ENCODE measurements around the gene MUC5AC. TPM values are rescaled to one million over a fixed set of nuclear protein-coding genes. Genes with fewer than 3 reads are reported as not detected.

The MUC5AC gene
- total and polyA plus RNA-seq, 7 donors = 0.02 TPM; not detected in 6

DNA sequence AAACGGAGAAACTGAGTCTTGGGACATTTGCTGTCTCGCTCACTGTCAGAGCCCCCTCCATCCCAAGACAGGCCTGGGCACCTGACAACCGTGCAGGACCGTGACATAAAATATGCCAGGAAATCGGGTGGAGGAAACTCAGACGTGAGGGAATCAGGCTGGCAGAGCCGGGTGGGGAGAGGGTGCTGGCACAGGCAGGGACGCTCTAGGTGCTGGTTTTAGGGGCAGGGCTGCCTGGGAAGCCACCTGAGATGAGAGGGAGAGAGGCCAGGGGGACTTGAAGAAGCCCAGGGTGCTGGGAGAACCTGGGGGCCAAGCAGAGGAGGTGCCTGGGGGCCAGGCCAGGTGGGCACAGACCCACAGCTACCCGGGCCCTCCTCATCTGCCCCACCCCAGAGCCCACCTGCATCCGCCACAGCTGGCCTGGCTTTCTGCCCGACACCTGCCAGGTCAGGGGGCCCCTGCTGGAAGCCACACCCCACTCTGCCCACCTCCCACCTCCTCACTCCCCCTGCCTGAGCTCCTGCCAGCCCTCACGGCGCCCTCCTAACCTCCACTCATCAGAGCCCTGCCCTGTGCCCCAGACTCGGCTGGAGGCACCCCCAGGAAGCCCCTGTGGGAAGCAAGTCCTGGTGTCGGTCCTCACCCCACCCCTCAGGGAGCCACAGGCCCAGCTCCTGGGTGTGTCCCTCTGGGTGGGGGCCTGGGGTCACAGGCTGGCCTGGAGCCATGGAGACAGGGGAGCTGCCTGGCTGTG, 27.3 kb upstream of the MUC5AC start:
- Histone ChIP-seq H3K27me3 (ENCODE audit: insufficient read depth in 3 of 3, low read length in 2 of 3) (peaks cover 0 to 35% (median 14%) of the 10 kb centered on the region in 3 donors), H3K4me3 (no peak overlapping the region), H3K9me3 (peaks cover 8% of the 10 kb centered on the region), H3K36me3 (ENCODE audit: insufficient read depth in 1 of 2, low read depth in 1 of 2) (no peaks in the 10 kb centered on the region), H3K4me1 (no peaks in the 10 kb centered on the region), H3K27ac (no peak overlapping the region)
- ATAC-seq (peak in 1 of 4 donors; percentile 23), DNase-seq (no peak)
- 47 to 54% (median 53%) methylated on average over 12 to 15 of the region's 15 CpGs for WGBS, 3 donors
- intact Hi-C loops (cut with DNase I) = no loop called here
- TF ChIP-seq, protein P1, sequence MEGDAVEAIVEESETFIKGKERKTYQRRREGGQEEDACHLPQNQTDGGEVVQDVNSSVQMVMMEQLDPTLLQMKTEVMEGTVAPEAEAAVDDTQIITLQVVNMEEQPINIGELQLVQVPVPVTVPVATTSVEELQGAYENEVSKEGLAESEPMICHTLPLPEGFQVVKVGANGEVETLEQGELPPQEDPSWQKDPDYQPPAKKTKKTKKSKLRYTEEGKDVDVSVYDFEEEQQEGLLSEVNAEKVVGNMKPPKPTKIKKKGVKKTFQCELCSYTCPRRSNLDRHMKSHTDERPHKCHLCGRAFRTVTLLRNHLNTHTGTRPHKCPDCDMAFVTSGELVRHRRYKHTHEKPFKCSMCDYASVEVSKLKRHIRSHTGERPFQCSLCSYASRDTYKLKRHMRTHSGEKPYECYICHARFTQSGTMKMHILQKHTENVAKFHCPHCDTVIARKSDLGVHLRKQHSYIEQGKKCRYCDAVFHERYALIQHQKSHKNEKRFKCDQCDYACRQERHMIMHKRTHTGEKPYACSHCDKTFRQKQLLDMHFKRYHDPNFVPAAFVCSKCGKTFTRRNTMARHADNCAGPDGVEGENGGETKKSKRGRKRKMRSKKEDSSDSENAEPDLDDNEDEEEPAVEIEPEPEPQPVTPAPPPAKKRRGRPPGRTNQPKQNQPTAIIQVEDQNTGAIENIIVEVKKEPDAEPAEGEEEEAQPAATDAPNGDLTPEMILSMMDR (IDR thresholded peaks at IDR 0.05) = no peak

DNA sequence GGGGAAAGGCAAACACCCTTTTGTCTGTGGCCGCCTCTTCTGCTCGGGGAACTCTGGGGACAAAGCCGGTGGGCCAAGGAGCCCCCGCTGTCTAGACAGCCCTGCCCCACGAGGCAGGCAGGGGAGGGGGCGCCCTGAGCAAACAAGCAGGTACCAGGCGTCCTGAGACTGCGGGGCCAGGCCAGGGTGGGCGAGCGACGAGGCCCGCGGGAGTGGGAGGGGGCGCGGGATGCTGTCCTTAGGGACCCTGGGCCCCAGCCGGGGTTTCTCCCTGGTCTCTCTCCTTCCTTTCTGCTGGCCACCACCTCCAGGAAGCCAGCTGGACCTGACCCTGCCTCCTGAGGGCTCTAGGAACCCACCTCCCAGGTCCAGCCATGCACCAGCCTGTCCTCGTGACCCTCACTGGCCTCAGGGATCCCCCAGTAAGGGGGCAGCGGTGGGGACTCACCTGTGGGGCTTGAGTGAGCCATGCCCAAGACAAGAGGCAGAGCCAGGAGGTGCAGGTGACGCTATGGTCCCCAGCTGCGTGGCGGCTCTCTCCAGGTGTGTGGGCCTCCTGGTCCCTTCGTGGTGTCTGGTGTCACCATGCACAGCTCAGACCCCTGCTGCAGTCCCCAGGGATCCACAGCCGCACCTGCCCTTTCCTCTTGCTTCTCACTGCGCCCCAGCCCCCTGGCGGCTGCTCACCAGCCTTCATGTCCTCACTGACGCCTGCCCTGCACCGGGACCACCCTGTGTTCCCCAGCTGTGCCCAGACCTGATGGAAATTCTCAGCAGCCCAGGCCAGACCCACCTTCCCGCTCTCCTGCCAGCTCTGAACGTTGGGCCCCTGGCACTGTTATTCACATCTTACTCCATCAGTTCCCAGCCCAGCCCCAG, 26.5 kb upstream of the MUC5AC start:
- H3K27me3 ChIP-seq (ENCODE audit: insufficient read depth in 3 of 3, low read length in 2 of 3) = peaks cover 0 to 34% (median 14%) of the 10 kb centered on the region in 3 donors
- intact Hi-C loops (cut with DNase I) = no loop called here
- TF ChIP-seq, protein P1 (IDR thresholded peaks at IDR 0.05) = no peak
- H3K9me3 ChIP-seq = peaks cover 8% of the 10 kb centered on the region
- DNase-seq (no peak), ATAC-seq (no peak)
- H3K36me3 ChIP-seq (ENCODE audit: insufficient read depth in 1 of 2, low read depth in 1 of 2) = no peaks in the 10 kb centered on the region
- no peak overlapping the region for H3K27ac ChIP-seq
- WGBS, 3 donors = 58 to 65% (median 61%) methylated on average over 22 to 29 of the region's 29 CpGs
- H3K4me1 ChIP-seq = no peaks in the 10 kb centered on the region
- H3K4me3 ChIP-seq = no peak overlapping the region

GRCh38 chr11:1134848-1135445, 22.8 kb upstream of the MUC5AC start:
- no peaks in the 10 kb centered on the region for H3K36me3 ChIP-seq (ENCODE audit: insufficient read depth in 1 of 2, low read depth in 1 of 2)
- DNase-seq (no peak), ATAC-seq (no peak)
- no peaks in the 10 kb centered on the region for H3K4me1 ChIP-seq
- intact Hi-C loops (cut with DNase I) = no loop called here
- H3K27ac ChIP-seq = no peak overlapping the region
- TF ChIP-seq, protein P1 (IDR thresholded peaks at IDR 0.05) = no peak
- peaks cover 8% of the 10 kb centered on the region for H3K9me3 ChIP-seq
- peaks cover 0 to 36% (median 4%) of the 10 kb centered on the region in 3 donors for H3K27me3 ChIP-seq (ENCODE audit: insufficient read depth in 3 of 3, low read length in 2 of 3)
- 65 to 75% (median 72%) methylated on average over 1 of the region's 1 CpG for WGBS, 3 donors
- no peak overlapping the region for H3K4me3 ChIP-seq

GRCh38 chr11:1138097-1138496, 19.7 kb upstream of the MUC5AC start:
- DNase-seq = no peak
- no peaks in the 10 kb centered on the region for H3K36me3 ChIP-seq (ENCODE audit: insufficient read depth in 1 of 2, low read depth in 1 of 2)
- TF ChIP-seq, protein P1 (IDR thresholded peaks at IDR 0.05) = no peak
- 38 to 52% (median 40%) methylated on average over 8 of the region's 8 CpGs for WGBS, 3 donors
- peaks cover 8% of the 10 kb centered on the region for H3K9me3 ChIP-seq
- no peaks in the 10 kb centered on the region for H3K4me1 ChIP-seq
- H3K27me3 ChIP-seq (ENCODE audit: insufficient read depth in 3 of 3, low read length in 2 of 3) = peaks cover 0 to 33% (median 0%) of the 10 kb centered on the region in 3 donors
- ATAC-seq = no peak
- H3K4me3 ChIP-seq = no peak overlapping the region
- no peak overlapping the region for H3K27ac ChIP-seq
- intact Hi-C loops (cut with DNase I) = no loop called here
